ENCODE measurements around the gene TAS2R1.

TAS2R1 gene

GRCh38 chr5:9623661-9624060 lies 6.5 kb downstream of the TAS2R1 start:
- Histone ChIP-seq H3K27me3 (replicated peaks; ENCODE audit: insufficient read depth, low read length) (no peaks in the 10 kb centered on the region), H3F3A (ENCODE audit: insufficient read depth, low read length) (no peaks in the 10 kb centered on the region), H4K20me1 (ENCODE audit: insufficient read depth, low read length) (no peaks in the 10 kb centered on the region), H3K9me2 (replicated peaks; ENCODE audit: insufficient read depth, low read length) (no peaks in the 10 kb centered on the region), H2AFZ (ENCODE audit: low read length) (no peak overlapping the region), H3K27ac (ENCODE audit: low read length) (no peak overlapping the region), H3K79me2 (ENCODE audit: low read length) (no peaks in the 10 kb centered on the region), H3K4me1 (ENCODE audit: low read length) (no peaks in the 10 kb centered on the region), H3K4me2 (ENCODE audit: low read depth, low read length) (no peak overlapping the region), H3K9ac (ENCODE audit: low read length) (no peak overlapping the region), H3K4me3 (ENCODE audit: low read length) (no peak overlapping the region), H3K9me3 (replicated peaks; ENCODE audit: insufficient read depth, low read length) (no peaks in the 10 kb centered on the region), H3K36me3 (replicated peaks; ENCODE audit: insufficient read depth, low read length) (no peaks in the 10 kb centered on the region)
- no peak for DNase-seq
- TF ChIP-seq CTCF (IDR thresholded peaks at IDR 0.05; ENCODE audit: low read length): no peak
- no peak for TF ChIP-seq EZH2phosphoT487 (IDR thresholded peaks at IDR 0.05; ENCODE audit: low read length)
- TF ChIP-seq EZH2 (optimal IDR thresholded peaks at IDR 0.05; ENCODE audit: low read depth, low read length): no peak

GRCh38 chr5:9622971-9623421 lies 7.2 kb downstream of the TAS2R1 start:
- Histone ChIP-seq H3K27me3 (replicated peaks; ENCODE audit: insufficient read depth, low read length) (no peaks in the 10 kb centered on the region), H3K4me3 (ENCODE audit: low read length) (no peak overlapping the region), H3K4me2 (ENCODE audit: low read depth, low read length) (no peak overlapping the region), H3K27ac (ENCODE audit: low read length) (no peak overlapping the region), H2AFZ (ENCODE audit: low read length) (no peak overlapping the region), H3K79me2 (ENCODE audit: low read length) (no peaks in the 10 kb centered on the region), H3K9me3 (replicated peaks; ENCODE audit: insufficient read depth, low read length) (no peaks in the 10 kb centered on the region), H3F3A (ENCODE audit: insufficient read depth, low read length) (no peaks in the 10 kb centered on the region), H3K4me1 (ENCODE audit: low read length) (no peaks in the 10 kb centered on the region), H3K9ac (ENCODE audit: low read length) (no peak overlapping the region), H3K36me3 (replicated peaks; ENCODE audit: insufficient read depth, low read length) (no peaks in the 10 kb centered on the region), H3K9me2 (replicated peaks; ENCODE audit: insufficient read depth, low read length) (no peaks in the 10 kb centered on the region), H4K20me1 (ENCODE audit: insufficient read depth, low read length) (no peaks in the 10 kb centered on the region)
- TF ChIP-seq CTCF (IDR thresholded peaks at IDR 0.05; ENCODE audit: low read length) (no peak), EZH2 (optimal IDR thresholded peaks at IDR 0.05; ENCODE audit: low read depth, low read length) (no peak), EZH2phosphoT487 (IDR thresholded peaks at IDR 0.05; ENCODE audit: low read length) (no peak)
- DNase-seq: no peak

GRCh38 chr5:9621379-9621903 lies 8.7 kb downstream of the TAS2R1 start:
- no peaks in the 10 kb centered on the region for H3K79me2 ChIP-seq (ENCODE audit: low read length)
- H2AFZ ChIP-seq (ENCODE audit: low read length): no peak overlapping the region
- no peak for DNase-seq
- H3K9me3 ChIP-seq (replicated peaks; ENCODE audit: insufficient read depth, low read length): no peaks in the 10 kb centered on the region
- H3K4me3 ChIP-seq (ENCODE audit: low read length): no peak overlapping the region
- H3K27me3 ChIP-seq (replicated peaks; ENCODE audit: insufficient read depth, low read length): no peaks in the 10 kb centered on the region
- H3K9ac ChIP-seq (ENCODE audit: low read length): no peak overlapping the region
- H4K20me1 ChIP-seq (ENCODE audit: insufficient read depth, low read length): no peaks in the 10 kb centered on the region
- H3K9me2 ChIP-seq (replicated peaks; ENCODE audit: insufficient read depth, low read length): no peaks in the 10 kb centered on the region
- no peak overlapping the region for H3K4me2 ChIP-seq (ENCODE audit: low read depth, low read length)
- H3K4me1 ChIP-seq (ENCODE audit: low read length): no peaks in the 10 kb centered on the region
- TF ChIP-seq CTCF (IDR thresholded peaks at IDR 0.05; ENCODE audit: low read length) (no peak), EZH2 (optimal IDR thresholded peaks at IDR 0.05; ENCODE audit: low read depth, low read length) (no peak), EZH2phosphoT487 (IDR thresholded peaks at IDR 0.05; ENCODE audit: low read length) (no peak)
- H3F3A ChIP-seq (ENCODE audit: insufficient read depth, low read length): no peaks in the 10 kb centered on the region
- H3K27ac ChIP-seq (ENCODE audit: low read length): no peak overlapping the region
- no peaks in the 10 kb centered on the region for H3K36me3 ChIP-seq (replicated peaks; ENCODE audit: insufficient read depth, low read length)

Measured in MM.1S (cell line).